GM19467 (cell line): ENCODE results near the gene GPBP1.
"Not testable (repeated sequence)": the region's sequence is repeated elsewhere in the genome, so short reads cannot be mapped to it uniquely, and the experiment has no call there.

Experiments used
- ATAC-seq: cut with Tn5 transposase; IDR thresholded peaks from one replicate; pipeline ENCODE4 v1.9.1; 2021; ENCODE audit warnings: mild to moderate bottlenecking, moderate library complexity; ENCODE audit not compliant: unreplicated experiment

GPBP1 gene

GRCh38 chr5:57175551-57176309 lies 1.9 kb downstream of the GPBP1 start:
- no peak for ATAC-seq

DNA sequence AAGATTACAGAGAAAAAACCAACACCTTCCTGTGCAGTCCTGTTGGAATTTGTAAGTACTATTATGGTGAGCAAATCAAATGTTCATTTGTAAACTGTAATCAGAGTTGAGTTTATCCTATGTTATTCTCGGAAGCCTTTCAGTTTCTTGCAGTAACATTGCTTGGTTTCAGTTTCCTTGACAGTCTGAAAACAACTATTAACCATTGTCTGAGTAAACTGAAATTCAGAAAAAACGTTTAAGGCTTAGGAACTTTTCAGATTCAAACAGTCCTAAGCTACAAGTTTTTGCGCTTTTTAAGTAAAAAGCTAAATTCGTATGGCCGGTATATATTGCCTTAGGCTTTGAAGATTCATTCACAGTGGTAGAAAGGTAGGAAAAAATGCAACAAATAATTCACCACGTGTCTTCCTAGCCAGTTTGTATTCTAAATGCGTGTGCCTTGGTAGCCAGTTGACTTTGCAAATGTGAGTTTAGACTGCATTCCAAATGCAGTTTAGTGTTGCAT lies 2.5 kb downstream of the GPBP1 start:
- ATAC-seq: no peak

- no peak for ATAC-seq
Observed at GRCh38 chr5:57177479-57178156, 3.8 kb downstream of the GPBP1 start.

DNA sequence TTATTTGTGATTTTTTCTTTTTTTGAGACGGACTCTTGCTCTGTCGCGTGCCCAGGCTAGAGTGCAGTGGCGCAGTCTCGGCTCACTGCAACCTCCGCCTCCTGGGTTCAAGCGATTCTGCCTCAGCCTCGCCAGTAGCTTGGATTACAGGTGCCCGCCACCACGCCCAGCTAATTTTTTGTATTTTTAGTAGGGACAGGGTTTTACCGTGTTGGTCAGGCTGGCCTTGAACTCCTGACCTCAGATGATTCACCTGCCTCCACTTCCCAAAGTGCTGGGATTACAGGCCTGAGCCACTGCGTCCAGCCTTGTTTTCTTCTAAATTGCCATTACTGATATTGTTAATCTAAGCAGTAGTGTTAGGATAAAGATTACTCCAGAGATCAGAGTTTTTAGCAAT lies 4.4 kb downstream of the GPBP1 start:
- ATAC-seq: not testable (repeated sequence)

DNA sequence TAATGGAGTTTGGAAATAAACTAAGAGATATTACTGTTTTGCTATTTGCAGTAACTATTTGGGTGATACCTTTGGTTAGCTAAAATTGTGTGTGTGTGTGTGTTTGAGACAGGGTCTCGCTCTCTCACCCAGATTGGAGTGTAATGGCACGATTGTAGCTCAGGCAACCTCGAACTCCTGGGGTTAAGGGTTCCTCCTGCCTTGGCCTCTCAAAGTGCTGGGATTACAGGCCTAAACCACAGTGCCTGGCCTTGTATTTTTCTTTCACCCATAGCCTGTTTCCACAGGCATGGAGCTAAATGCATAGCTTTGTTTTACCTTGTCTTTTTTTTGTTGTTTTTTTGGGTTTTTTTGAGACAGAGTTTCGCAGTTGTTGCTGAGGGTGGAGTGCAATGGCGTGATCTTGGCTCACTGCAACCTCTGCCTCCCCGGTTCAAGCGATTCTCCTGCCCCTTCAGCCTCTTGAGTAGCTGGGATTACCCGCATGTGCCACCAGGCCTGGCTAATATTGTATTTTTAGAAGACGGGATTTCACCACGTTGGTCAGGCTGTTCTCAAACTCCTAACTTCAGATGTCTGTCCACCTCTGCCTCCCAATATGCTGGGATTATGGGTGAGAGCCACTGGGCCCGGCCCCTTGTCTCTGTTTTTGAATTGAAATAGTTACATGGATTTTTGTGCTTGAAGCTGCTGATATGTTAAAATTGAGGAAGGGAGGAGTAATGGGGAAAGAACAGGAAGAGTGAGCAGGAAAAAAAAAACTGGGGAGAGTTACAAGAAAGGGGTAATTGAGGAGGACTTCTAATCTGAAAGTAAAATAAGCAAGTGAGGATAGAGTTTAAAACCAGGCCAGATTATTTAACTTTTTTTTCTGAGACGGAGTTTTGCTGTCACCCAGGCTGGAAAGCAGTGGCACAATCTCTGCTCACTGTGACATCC lies 5.7 kb downstream of the GPBP1 start:
- no peak for ATAC-seq

GRCh38 chr5:57181154-57181553 lies 7.3 kb downstream of the GPBP1 start:
- ATAC-seq: no peak

GRCh38 chr5:57184322-57184721 lies 10.5 kb downstream of the GPBP1 start:
- no peak for ATAC-seq

- ATAC-seq: no peak
Observed at GRCh38 chr5:57185313-57185712, 11.5 kb downstream of the GPBP1 start.

DNA sequence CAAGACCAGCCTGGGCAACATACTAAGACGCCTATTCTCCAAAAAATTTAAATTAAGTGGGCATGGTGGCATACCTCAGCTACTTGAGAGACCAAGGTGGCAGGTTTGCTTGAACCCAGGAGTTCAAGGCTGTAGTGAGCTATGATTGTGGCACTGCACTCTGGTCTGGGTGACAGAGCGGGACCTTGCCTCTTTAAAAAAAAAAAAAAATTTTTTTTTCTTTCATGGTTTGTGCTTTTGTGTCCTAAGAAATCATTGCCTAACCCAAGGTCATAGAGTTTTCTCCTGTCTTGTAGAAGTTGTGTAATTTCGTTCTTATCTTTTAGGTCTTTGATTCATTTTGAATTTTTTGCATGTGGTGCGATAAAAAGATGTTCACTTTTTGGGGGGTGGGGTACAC lies 12.3 kb downstream of the GPBP1 start:
- ATAC-seq: no peak

DNA sequence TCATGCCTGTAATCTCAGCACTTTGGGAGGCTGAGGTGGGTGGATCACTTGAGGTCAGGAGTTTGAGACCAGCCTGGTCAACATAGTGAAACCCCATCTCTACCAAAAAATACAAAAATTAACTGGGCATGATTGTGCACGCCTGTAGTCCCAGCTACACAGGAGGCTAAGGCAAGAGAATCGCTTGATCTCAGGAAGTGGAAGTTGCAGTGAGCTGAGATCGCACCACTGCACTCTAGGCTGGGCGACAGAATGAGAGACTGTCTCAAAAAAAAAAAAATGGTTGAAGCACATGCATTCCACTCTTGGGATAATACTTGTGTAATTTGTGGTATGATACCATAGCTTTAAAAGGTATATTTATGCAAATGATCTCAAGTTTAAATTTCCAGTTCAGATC lies 14.1 kb downstream of the GPBP1 start:
- not testable (repeated sequence) for ATAC-seq

- no peak for ATAC-seq
Observed at GRCh38 chr5:57189515-57189914, 15.7 kb downstream of the GPBP1 start.

GRCh38 chr5:57190593-57190992 lies 16.7 kb downstream of the GPBP1 start:
- ATAC-seq: no peak

DNA sequence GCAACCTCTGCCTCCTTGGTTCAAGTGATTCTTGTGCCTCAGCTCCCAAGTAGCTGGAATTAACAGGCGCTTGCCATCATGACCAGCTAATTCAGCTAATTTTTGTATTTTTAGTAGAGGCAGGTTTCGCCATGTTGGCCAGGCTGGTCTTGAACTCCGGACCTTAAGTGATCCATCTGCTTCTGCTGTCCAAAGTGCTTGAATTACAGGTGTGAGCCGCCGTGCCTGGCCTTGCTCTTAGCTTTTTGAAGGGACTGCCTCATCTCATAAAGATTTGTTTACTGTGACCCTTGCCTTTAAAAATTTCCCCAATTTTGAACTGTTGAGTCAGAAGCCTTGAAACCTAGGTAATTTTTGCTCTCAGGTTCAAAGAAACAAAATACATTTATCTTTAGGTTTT lies 17.3 kb downstream of the GPBP1 start:
- ATAC-seq: no peak

DNA sequence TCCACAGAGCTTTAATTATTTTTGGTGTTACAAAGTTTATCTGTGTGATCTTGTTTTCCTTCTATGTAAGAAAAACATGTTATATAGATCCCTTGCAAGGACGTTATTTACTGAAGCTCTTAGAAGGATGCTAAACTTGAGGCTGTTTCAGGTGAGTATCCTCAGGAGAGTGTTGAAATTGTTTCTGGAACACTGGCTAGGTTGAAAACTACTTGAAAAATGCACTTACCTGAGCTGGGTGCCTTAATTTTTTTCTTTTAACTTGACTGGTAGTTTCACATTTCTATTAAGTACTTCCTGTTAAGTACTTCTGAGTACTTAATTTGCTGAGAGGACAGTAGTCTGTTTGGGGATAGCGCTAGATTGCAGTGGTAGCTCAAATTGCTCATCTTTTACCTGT lies 18.1 kb downstream of the GPBP1 start:
- ATAC-seq: no peak

DNA sequence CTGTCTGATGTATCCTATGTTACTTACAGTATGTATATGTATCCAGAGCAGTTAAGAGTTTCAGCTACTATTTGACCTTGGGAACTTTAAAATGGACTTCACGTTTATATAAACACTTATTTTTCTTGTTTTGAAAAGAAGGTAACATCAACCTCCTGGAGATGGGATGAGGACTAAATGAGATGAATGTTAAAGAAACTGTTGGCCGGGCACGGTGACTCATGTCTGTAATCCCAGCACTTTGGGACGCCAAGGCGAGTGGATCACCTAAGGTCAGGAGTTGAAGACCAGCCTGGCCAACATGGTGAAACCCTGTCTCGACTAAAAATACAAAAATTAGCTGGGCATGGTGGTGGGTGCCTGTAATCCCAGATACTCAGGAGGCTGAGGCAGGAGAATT lies 19.0 kb downstream of the GPBP1 start:
- not testable (repeated sequence) for ATAC-seq

DNA sequence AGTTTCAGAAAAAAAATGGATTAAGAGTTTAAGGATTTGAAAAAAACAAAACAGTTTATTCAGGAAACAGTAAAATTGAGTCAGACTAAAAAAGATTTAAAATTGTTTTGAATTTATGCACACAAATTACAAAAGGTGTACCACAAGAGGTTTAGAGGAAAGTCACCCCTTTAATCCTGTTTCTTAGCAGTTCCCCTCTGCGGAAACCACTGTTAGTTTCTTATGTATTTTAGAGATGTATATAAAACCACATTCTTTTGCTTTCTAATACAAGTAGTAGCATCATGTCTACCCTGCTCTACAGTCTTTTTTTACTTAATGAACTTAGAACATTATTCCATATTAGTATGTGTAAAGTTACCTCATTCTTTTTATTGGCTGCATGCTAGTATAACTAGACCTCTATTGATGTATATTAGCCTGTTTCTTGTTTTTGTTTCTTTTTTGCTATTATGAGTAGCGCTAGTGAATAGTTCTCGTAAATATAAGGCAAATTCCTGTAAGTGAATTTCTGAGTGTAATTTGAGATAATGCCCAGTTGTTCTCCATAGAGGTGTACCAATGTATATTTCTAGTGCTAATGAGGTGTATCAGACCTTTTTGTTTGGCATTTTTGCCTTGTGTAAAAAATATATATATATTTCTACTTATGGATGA lies 20.0 kb downstream of the GPBP1 start:
- no peak for ATAC-seq

DNA sequence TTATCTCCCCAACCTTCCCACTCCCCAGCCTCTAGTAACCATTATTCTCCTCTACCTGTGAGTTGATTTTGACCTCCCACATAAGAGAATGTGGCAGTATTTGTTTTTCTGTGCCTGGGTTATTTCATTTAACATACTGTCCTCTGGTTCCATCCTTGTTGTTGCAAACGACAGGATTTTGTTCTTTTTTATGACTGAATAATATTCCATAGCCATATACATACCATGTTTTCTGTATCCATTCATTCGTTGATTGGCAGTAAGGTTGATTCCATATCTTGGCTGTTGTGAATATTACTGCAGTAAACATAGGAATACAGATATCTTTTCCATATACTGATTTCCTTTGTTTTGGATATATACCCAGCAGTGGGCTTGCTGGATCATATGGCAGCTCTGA lies 20.8 kb downstream of the GPBP1 start:
- no peak for ATAC-seq

GRCh38 chr5:57195060-57195459 lies 21.2 kb downstream of the GPBP1 start:
- no peak for ATAC-seq

DNA sequence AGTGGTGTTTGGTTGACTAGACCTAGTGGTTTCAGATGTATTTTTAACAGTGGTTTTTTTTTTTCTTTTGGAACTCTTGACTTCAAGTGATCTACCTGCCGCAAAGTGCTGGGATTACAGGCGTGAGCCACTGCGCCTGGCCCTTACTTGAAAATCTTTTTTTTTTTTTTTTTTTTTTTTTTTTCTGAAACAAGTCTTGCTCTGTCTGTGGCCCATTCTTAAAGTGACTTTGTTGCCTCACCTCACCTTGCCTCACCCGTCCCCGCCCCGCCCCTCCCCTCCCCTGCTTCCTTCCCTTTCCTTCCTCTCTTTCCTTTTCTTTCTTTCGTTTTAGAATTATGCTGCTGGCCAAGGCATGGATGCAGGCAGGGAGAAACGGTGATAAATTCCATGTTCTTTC lies 26.0 kb downstream of the GPBP1 start:
- ATAC-seq: no peak

DNA sequence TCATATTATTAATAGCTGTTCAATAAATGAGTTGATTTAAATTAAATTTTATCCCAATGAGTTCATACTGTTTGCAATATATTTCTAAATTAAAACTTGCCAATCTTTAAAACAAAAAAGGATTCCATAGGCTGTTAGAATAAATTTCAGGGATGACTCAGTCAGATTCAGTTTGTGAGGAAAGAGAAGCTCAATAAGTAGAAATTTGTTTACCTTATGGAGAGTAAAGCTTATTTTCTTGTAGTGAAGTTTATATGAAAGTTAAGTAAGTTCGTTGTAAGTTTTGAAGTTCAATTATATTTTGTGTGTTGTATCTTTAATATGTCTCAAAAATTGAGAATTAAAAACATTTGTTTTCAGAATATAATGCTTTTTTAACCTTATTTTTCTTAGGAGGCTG lies 29.0 kb downstream of the GPBP1 start:
- ATAC-seq: no peak
